ENCODE results near the gene S1PR5. TPM values are rescaled to one million over a fixed set of nuclear protein-coding genes. Genes with fewer than 3 reads are reported as not detected.

S1PR5 gene
- total RNA-seq, 3 donors from 2014 or later, result 0.16 to 1.2 (median 0.66) TPM

- Histone ChIP-seq H3K4me1 (peaks cover 0 to 4% of the 10 kb centered on the region in 2 donors), H3K27ac (no peak overlapping the region), H3K4me3 (no peak overlapping the region), H3K36me3 (no peaks in the 10 kb centered on the region), H3K27me3 (no peaks in the 10 kb centered on the region), H3K9me3 (no peaks in the 10 kb centered on the region)
- intact Hi-C loops (cut with DNase I; ENCODE audit: low total_unique reads), result no loop called here
- no peak for TF ChIP-seq CTCF (IDR thresholded peaks at IDR 0.05)
- no peak for TF ChIP-seq POLR2AphosphoS5 (IDR thresholded peaks at IDR 0.05)
- no peak for TF ChIP-seq POLR2A (IDR thresholded peaks at IDR 0.05)
- no peak for DNase-seq (ENCODE audit: low spot score in 2 of 2)
These were observed 17.0 kb downstream of the S1PR5 start for GRCh38 chr19:10500247-10500592.

- no peak for TF ChIP-seq POLR2AphosphoS5 (IDR thresholded peaks at IDR 0.05)
- TF ChIP-seq POLR2A (IDR thresholded peaks at IDR 0.05), result no peak
- TF ChIP-seq CTCF (IDR thresholded peaks at IDR 0.05), result no peak
- Histone ChIP-seq H3K4me3 (no peak overlapping the region), H3K9me3 (no peaks in the 10 kb centered on the region), H3K36me3 (no peaks in the 10 kb centered on the region), H3K4me1 (peaks cover 0 to 4% of the 10 kb centered on the region in 2 donors), H3K27me3 (no peaks in the 10 kb centered on the region), H3K27ac (peak overlapping the region in 1 of 2 donors; percentile 23)
- DNase-seq (ENCODE audit: low spot score in 2 of 2), result no peak
- intact Hi-C loops (cut with DNase I; ENCODE audit: low total_unique reads), result no loop called here
These were observed 17.5 kb downstream of the S1PR5 start for GRCh38 chr19:10499550-10500246.

GRCh38 chr19:10497371-10497770, 19.9 kb downstream of the S1PR5 start:
- TF ChIP-seq POLR2AphosphoS5 (IDR thresholded peaks at IDR 0.05), result no peak
- TF ChIP-seq POLR2A (IDR thresholded peaks at IDR 0.05), result no peak
- TF ChIP-seq CTCF (IDR thresholded peaks at IDR 0.05), result no peak
- no peaks in the 10 kb centered on the region for H3K27me3 ChIP-seq
- H3K9me3 ChIP-seq, result no peaks in the 10 kb centered on the region
- H3K4me3 ChIP-seq, result no peak overlapping the region
- DNase-seq (ENCODE audit: low spot score in 2 of 2), result no peak
- H3K36me3 ChIP-seq, result no peaks in the 10 kb centered on the region
- peaks cover 0 to 4% of the 10 kb centered on the region in 2 donors for H3K4me1 ChIP-seq
- intact Hi-C loops (cut with DNase I; ENCODE audit: low total_unique reads), result no loop called here
- no peak overlapping the region for H3K27ac ChIP-seq

DNA sequence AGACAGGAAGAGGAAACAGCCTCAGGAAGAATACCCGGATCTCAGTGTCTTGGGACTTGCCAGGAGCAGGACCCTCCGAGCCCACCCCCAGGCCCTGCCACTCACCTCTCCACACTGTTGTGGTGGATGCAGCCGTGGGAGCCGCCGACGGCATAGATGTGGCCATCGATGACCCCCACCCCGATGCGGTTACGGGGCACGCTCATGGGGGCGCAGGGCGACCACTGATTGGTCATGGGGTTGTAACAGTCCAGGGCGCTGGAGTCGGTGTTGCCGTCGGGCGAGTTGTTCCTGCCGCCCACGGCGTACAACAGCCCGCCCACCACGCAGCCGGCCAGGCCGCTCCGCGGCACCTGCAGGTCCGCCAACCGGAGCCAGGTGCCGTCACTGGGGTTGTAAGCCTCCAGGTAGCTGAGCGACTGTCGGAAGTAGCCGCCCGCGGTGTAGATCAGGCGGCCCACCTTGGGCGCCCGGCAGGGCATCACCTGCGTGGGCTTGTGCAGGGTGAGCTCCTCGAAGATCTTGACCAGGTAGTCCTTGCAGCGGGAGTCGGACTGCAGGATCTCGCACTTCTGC, 25.7 kb downstream of the S1PR5 start:
- TF ChIP-seq POLR2A (IDR thresholded peaks at IDR 0.05) (no peak), POLR2AphosphoS5 (IDR thresholded peaks at IDR 0.05) (no peak), CTCF (IDR thresholded peaks at IDR 0.05) (no peak)
- no peak for DNase-seq (ENCODE audit: low spot score in 2 of 2)
- Histone ChIP-seq H3K36me3 (peaks cover 4% of the 10 kb centered on the region), H3K4me1 (no peaks in the 10 kb centered on the region), H3K4me3 (no peak overlapping the region), H3K27me3 (no peaks in the 10 kb centered on the region), H3K9me3 (no peaks in the 10 kb centered on the region), H3K27ac (no peak overlapping the region)
- intact Hi-C loops (cut with DNase I; ENCODE audit: low total_unique reads), result no loop called here

DNA sequence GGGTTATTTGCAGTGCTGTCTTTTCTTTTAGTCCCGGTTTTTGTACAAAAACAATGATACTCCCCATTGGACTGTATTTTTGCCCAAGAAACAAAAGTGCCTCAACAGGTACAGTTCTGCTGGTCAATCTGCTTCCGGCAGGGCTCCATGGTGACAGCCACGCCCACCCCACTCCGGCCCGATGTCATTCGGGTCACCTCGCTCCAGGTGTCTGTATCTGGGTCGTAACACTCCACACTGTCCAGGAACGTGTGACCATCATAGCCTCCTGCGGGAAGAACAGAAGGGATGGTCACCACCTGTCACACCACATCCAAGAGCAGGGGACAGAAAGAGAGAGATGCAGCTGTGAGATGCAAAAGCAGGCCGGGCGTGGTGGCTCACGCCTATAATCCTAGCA, 30.7 kb downstream of the S1PR5 start:
- H3K27me3 ChIP-seq, result no peaks in the 10 kb centered on the region
- H3K27ac ChIP-seq, result peak overlapping the region in 1 of 2 donors; percentile 57
- H3K9me3 ChIP-seq, result no peaks in the 10 kb centered on the region
- peaks cover 1% of the 10 kb centered on the region for H3K36me3 ChIP-seq
- TF ChIP-seq CTCF (IDR thresholded peaks at IDR 0.05), result no peak
- no peak for TF ChIP-seq POLR2AphosphoS5 (IDR thresholded peaks at IDR 0.05)
- no peak for TF ChIP-seq POLR2A (IDR thresholded peaks at IDR 0.05)
- no peak overlapping the region for H3K4me3 ChIP-seq
- no peak for DNase-seq (ENCODE audit: low spot score in 2 of 2)
- intact Hi-C loops (cut with DNase I; ENCODE audit: low total_unique reads), result no loop called here
- no peaks in the 10 kb centered on the region for H3K4me1 ChIP-seq

Data from breast epithelium (tissue), 4 donors.